ENCODE measurements around the gene GATAD2B.
"Not testable (repeated sequence)": the region's sequence is repeated elsewhere in the genome, so short reads cannot be mapped to it uniquely, and the experiment has no call there.

The GATAD2B gene

DNA sequence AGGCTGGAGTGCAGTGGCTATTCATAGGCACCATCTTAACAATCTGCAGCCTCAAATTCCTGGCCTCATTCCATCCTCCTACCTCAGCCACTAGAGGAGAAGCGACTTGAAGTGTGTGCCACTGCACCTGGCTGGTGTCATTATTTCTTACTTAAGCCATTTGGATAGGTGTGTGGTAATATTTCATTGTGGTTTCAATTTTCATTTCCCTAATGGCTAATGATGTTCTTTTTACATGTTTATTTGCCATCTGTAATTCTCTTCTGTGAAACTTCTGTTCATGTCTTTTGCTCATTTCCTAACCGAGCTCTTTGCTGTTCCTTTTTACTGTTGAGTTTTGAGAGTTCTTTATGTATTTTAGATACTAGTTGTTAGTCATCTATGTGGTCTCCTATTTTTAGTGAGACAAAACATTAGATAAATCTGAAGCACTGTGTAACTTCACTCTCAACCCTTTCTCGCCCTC lies 80.7 kb downstream of the GATAD2B start:
- Histone ChIP-seq H3K9me3 (ENCODE audit: insufficient read depth, low read depth, low read length) (no peaks in the 10 kb centered on the region), H3K27me3 (ENCODE audit: insufficient read depth, low read length) (no peaks in the 10 kb centered on the region), H3K27ac (ENCODE audit: low read length) (no peak overlapping the region), H3K4me3 (ENCODE audit: low read length) (no peak overlapping the region), H3K36me3 (ENCODE audit: insufficient read depth, low read depth, low read length) (no peaks in the 10 kb centered on the region), H3K4me1 (ENCODE audit: insufficient read depth, low read length) (no peaks in the 10 kb centered on the region), H3K9ac (ENCODE audit: low read depth, low read length) (no peak overlapping the region)

- Histone ChIP-seq H3K9ac (ENCODE audit: low read depth, low read length) (no peak overlapping the region), H3K36me3 (ENCODE audit: insufficient read depth, low read depth, low read length) (no peaks in the 10 kb centered on the region)
These were observed 81.2 kb downstream of the GATAD2B start for GRCh38 chr1:153841463-153841994.

DNA sequence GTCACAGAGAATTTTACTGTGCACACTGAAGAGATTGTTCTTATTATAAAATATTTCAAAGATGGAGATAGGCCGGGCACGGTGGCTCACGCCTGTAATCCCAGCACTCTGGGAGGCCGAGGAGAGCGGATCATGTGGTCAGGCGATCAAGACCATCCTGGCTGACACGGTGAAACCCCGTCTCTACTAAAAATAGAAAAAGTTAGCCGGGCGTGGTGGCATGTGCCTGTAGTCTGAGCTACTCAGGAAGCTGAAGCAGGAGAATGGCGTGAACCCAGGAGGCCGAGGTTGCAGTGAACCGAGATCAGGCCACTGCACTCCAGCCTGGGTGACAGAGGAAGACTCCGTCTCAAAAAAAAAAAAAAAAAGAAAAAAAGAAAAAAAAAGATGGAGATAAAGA lies 82.0 kb downstream of the GATAD2B start:
- H3K9me3 ChIP-seq (ENCODE audit: insufficient read depth, low read depth, low read length); H3K4me3 ChIP-seq (ENCODE audit: low read length); H3K27me3 ChIP-seq (ENCODE audit: insufficient read depth, low read length); H3K27ac ChIP-seq (ENCODE audit: low read length); H3K4me1 ChIP-seq (ENCODE audit: insufficient read depth, low read length); H3K9ac ChIP-seq (ENCODE audit: low read depth, low read length); H3K36me3 ChIP-seq (ENCODE audit: insufficient read depth, low read depth, low read length): not testable (repeated sequence)

More at GRCh38 chr1:153841463-153841994, 81.2 kb downstream of the GATAD2B start:
- no peak overlapping the region for H3K27ac ChIP-seq (ENCODE audit: low read length)
- no peaks in the 10 kb centered on the region for H3K9me3 ChIP-seq (ENCODE audit: insufficient read depth, low read depth, low read length)
- no peaks in the 10 kb centered on the region for H3K27me3 ChIP-seq (ENCODE audit: insufficient read depth, low read length)
- H3K4me3 ChIP-seq (ENCODE audit: low read length), result no peak overlapping the region
- H3K4me1 ChIP-seq (ENCODE audit: insufficient read depth, low read length), result no peaks in the 10 kb centered on the region

GRCh38 chr1:153833968-153834367 lies 88.8 kb downstream of the GATAD2B start:
- H3K27ac ChIP-seq (ENCODE audit: low read length); H3K36me3 ChIP-seq (ENCODE audit: insufficient read depth, low read depth, low read length); H3K27me3 ChIP-seq (ENCODE audit: insufficient read depth, low read length); H3K9ac ChIP-seq (ENCODE audit: low read depth, low read length); H3K4me3 ChIP-seq (ENCODE audit: low read length); H3K9me3 ChIP-seq (ENCODE audit: insufficient read depth, low read depth, low read length); H3K4me1 ChIP-seq (ENCODE audit: insufficient read depth, low read length): not testable (repeated sequence)

- peaks cover 3% of the 10 kb centered on the region; the same call in 1 of the 2 replicates for H3K36me3 ChIP-seq (ENCODE audit: insufficient read depth, low read depth, low read length)
- no peaks in the 10 kb centered on the region for H3K9me3 ChIP-seq (ENCODE audit: insufficient read depth, low read depth, low read length)
- H3K27me3 ChIP-seq (ENCODE audit: insufficient read depth, low read length), result no peaks in the 10 kb centered on the region
- no peak overlapping the region for H3K27ac ChIP-seq (ENCODE audit: low read length)
- no peak overlapping the region for H3K4me3 ChIP-seq (ENCODE audit: low read length)
- no peaks in the 10 kb centered on the region for H3K4me1 ChIP-seq (ENCODE audit: insufficient read depth, low read length)
- no peak overlapping the region for H3K9ac ChIP-seq (ENCODE audit: low read depth, low read length)
These were observed 89.6 kb downstream of the GATAD2B start for GRCh38 chr1:153833171-153833570.

GRCh38 chr1:153832293-153832692 lies 90.5 kb downstream of the GATAD2B start:
- Histone ChIP-seq H3K27me3 (ENCODE audit: insufficient read depth, low read length) (no peaks in the 10 kb centered on the region), H3K36me3 (ENCODE audit: insufficient read depth, low read depth, low read length) (peaks cover 12% of the 10 kb centered on the region), H3K27ac (ENCODE audit: low read length) (no peak overlapping the region), H3K9me3 (ENCODE audit: insufficient read depth, low read depth, low read length) (no peaks in the 10 kb centered on the region), H3K9ac (ENCODE audit: low read depth, low read length) (no peak overlapping the region), H3K4me1 (ENCODE audit: insufficient read depth, low read length) (no peaks in the 10 kb centered on the region), H3K4me3 (ENCODE audit: low read length) (no peak overlapping the region)

- H3K9me3 ChIP-seq (ENCODE audit: insufficient read depth, low read depth, low read length), result no peaks in the 10 kb centered on the region
- no peak overlapping the region for H3K4me3 ChIP-seq (ENCODE audit: low read length)
- H3K36me3 ChIP-seq (ENCODE audit: insufficient read depth, low read depth, low read length), result peaks cover 22% of the 10 kb centered on the region
- no peak overlapping the region for H3K27ac ChIP-seq (ENCODE audit: low read length)
- no peak overlapping the region for H3K9ac ChIP-seq (ENCODE audit: low read depth, low read length)
- no peaks in the 10 kb centered on the region for H3K4me1 ChIP-seq (ENCODE audit: insufficient read depth, low read length)
- H3K27me3 ChIP-seq (ENCODE audit: insufficient read depth, low read length), result no peaks in the 10 kb centered on the region
These were observed 91.7 kb downstream of the GATAD2B start for GRCh38 chr1:153831026-153831425.

DNA sequence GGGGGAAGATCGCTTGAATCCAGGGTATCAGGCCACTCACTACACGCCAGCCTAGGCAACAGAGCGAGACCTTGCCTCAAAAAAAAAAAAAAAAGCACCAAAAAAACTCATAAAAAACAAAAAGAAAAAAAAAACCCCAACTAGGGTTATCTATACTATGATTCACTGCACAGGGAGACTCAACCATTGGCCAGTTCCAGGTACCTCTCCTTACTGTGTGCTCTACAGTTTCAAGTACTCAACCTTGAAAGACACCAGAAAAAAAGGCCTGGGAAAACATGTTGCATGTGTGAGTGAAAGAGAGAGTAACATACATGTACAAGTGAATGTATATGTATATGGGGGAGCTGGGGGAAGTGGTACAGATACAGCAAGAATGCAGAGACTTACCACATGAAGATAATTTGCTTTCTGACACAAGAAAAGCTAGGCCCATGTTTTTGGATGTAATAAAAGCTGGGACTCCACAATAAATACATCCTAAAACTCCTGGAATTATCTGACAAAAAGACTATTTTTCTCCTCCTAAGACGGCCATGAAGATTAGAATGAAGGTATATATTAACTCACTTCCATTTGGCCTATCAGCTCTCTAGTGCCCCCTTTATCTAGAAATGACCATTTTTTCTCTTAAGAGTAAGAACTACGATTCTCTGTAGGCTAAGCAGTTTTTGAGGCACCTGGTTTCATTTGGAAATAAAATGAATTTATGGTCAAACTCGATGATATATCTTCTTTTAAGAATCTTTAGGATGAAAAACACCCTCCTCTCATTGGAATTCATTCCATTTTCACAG lies 95.4 kb downstream of the GATAD2B start:
- Histone ChIP-seq H3K4me1 (ENCODE audit: insufficient read depth, low read length) (no peaks in the 10 kb centered on the region), H3K27ac (ENCODE audit: low read length) (no peak overlapping the region), H3K9me3 (ENCODE audit: insufficient read depth, low read depth, low read length) (no peaks in the 10 kb centered on the region), H3K36me3 (ENCODE audit: insufficient read depth, low read depth, low read length) (peaks cover 22% of the 10 kb centered on the region), H3K4me3 (ENCODE audit: low read length) (no peak overlapping the region), H3K9ac (ENCODE audit: low read depth, low read length) (no peak overlapping the region), H3K27me3 (ENCODE audit: insufficient read depth, low read length) (no peaks in the 10 kb centered on the region)

DNA sequence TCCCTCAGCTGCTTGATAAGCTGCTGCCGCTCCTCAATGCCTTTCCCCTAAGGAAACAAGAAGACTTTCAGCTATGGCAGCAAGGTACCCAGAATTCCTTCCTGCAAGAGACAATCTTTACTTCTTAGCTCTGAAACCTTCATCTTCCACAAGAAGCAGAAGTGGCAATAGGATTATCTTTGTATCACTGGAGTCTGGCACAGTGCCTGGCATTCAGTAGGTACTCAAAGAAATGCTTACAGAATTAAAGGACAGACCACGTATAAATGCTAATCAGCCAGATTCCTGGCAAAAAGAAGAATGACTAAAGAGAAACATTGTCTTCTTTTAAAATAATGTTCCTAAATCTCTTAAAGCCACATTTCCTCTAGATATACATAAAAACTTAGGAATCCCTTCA lies 103.9 kb downstream of the GATAD2B start:
- no peak overlapping the region for H3K4me3 ChIP-seq (ENCODE audit: low read length)
- no peaks in the 10 kb centered on the region for H3K4me1 ChIP-seq (ENCODE audit: insufficient read depth, low read length)
- no peak overlapping the region for H3K9ac ChIP-seq (ENCODE audit: low read depth, low read length)
- peaks cover 65% of the 10 kb centered on the region for H3K36me3 ChIP-seq (ENCODE audit: insufficient read depth, low read depth, low read length)
- no peak overlapping the region for H3K27ac ChIP-seq (ENCODE audit: low read length)
- H3K9me3 ChIP-seq (ENCODE audit: insufficient read depth, low read depth, low read length), result no peaks in the 10 kb centered on the region
- no peaks in the 10 kb centered on the region for H3K27me3 ChIP-seq (ENCODE audit: insufficient read depth, low read length)

GRCh38 chr1:153816283-153816889 lies 106.4 kb downstream of the GATAD2B start:
- Histone ChIP-seq H3K27ac (ENCODE audit: low read length) (no peak overlapping the region), H3K4me3 (ENCODE audit: low read length) (no peak overlapping the region), H3K36me3 (ENCODE audit: insufficient read depth, low read depth, low read length) (peaks cover 89% of the 10 kb centered on the region), H3K27me3 (ENCODE audit: insufficient read depth, low read length) (no peaks in the 10 kb centered on the region), H3K4me1 (ENCODE audit: insufficient read depth, low read length) (no peaks in the 10 kb centered on the region), H3K9ac (ENCODE audit: low read depth, low read length) (no peak overlapping the region), H3K9me3 (ENCODE audit: insufficient read depth, low read depth, low read length) (no peaks in the 10 kb centered on the region)

GRCh38 chr1:153805886-153806719 lies 116.7 kb downstream of the GATAD2B start:
- Histone ChIP-seq H3K27ac (ENCODE audit: low read length) (no peak overlapping the region), H3K4me3 (ENCODE audit: low read length) (no peak overlapping the region), H3K27me3 (ENCODE audit: insufficient read depth, low read length) (no peaks in the 10 kb centered on the region), H3K36me3 (ENCODE audit: insufficient read depth, low read depth, low read length) (peaks cover 44% of the 10 kb centered on the region), H3K9me3 (ENCODE audit: insufficient read depth, low read depth, low read length) (no peaks in the 10 kb centered on the region), H3K9ac (ENCODE audit: low read depth, low read length) (no peak overlapping the region), H3K4me1 (ENCODE audit: insufficient read depth, low read length) (no peaks in the 10 kb centered on the region)

All from iPS-20b (cell line).